HG03060 (cell line): ENCODE results near the gene KDM6B.
"Not testable (repeated sequence)": the region's sequence is repeated elsewhere in the genome, so short reads cannot be mapped to it uniquely, and the experiment has no call there.

Experiments
- ATAC-seq: cut with Tn5 transposase; IDR thresholded peaks from one replicate; pipeline ENCODE4 v1.9.1; 2021; ENCODE audit warnings: low read depth, moderate number of reproducible peaks; ENCODE audit not compliant: unreplicated experiment

KDM6B gene

DNA sequence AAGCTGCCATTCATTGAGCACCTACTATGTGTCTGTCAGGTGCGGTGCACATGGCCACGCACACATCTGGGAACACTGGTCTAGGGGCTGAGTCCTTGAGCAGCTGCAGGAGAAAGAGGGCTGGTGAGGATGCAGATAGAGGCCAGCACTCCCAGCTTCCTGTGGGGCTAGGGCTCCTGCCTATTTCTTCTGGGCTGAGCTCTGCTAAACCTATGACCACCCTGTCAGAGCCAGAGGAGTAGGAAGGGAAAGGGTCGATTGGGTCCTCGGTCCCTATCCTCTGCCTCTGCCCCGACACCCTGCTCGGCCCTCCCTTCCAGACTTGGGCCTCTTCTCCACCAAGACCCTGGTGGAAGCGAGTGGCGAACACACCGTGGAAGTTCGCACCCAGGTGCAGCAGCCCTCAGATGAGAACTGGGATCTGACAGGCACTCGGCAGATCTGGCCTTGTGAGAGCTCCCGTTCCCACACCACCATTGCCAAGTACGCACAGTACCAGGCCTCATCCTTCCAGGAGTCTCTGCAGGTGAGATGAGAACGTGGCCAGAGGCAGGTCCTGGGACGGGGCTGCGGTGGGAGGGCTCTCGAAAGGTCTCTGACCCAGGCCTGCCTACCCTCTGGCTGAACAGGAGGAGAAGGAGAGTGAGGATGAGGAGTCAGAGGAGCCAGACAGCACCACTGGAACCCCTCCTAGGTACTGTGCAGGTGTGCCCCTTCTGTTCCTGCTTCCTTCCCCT, 16.9 kb downstream of the KDM6B start:
- ATAC-seq = no peak

- ATAC-seq = no peak
Observed at GRCh38 chr17:7851438-7852261, 17.6 kb downstream of the KDM6B start.

DNA sequence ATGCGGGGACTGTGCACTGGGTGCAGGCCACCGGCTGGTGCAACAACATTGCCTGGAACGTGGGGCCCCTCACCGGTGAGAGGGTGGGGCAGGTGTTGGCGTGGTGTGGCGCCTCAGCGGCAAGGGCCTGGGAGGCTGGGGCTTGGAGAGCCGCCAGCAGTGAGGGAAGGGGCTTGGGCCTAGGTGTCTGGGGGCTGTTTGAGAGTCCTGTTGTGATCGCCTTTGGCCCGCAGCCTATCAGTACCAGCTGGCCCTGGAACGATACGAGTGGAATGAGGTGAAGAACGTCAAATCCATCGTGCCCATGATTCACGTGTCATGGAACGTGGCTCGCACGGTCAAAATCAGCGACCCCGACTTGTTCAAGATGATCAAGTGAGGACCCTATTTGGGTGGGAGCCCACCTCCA, 18.2 kb downstream of the KDM6B start:
- no peak for ATAC-seq

DNA sequence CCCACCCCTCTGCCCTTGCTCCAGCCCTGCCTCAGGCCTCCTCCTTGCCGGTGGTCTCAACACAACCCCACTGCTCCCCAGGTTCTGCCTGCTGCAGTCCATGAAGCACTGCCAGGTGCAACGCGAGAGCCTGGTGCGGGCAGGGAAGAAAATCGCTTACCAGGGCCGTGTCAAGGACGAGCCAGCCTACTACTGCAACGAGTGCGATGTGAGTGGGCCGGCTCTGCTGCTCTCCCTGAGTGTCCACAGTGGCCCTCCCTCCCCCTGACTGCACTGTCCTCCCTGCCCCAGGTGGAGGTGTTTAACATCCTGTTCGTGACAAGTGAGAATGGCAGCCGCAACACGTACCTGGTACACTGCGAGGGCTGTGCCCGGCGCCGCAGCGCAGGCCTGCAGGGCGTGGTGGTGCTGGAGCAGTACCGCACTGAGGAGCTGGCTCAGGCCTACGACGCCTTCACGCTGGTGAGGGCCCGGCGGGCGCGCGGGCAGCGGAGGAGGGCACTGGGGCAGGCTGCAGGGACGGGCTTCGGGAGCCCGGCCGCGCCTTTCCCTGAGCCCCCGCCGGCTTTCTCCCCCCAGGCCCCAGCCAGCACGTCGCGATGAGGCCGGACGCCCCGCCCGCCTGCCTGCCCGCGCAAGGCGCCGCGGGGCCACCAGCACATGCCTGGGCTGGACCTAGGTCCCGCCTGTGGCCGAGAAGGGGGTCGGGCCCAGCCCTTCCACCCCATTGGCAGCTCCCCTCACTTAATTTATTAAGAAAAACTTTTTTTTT, 19.1 kb downstream of the KDM6B start:
- no peak for ATAC-seq

DNA sequence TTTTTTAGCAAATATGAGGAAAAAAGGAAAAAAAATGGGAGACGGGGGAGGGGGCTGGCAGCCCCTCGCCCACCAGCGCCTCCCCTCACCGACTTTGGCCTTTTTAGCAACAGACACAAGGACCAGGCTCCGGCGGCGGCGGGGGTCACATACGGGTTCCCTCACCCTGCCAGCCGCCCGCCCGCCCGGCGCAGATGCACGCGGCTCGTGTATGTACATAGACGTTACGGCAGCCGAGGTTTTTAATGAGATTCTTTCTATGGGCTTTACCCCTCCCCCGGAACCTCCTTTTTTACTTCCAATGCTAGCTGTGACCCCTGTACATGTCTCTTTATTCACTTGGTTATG, 19.6 kb downstream of the KDM6B start:
- ATAC-seq = no peak

- ATAC-seq = no peak
Observed at GRCh38 chr17:7854078-7854777, 20.2 kb downstream of the KDM6B start.

DNA sequence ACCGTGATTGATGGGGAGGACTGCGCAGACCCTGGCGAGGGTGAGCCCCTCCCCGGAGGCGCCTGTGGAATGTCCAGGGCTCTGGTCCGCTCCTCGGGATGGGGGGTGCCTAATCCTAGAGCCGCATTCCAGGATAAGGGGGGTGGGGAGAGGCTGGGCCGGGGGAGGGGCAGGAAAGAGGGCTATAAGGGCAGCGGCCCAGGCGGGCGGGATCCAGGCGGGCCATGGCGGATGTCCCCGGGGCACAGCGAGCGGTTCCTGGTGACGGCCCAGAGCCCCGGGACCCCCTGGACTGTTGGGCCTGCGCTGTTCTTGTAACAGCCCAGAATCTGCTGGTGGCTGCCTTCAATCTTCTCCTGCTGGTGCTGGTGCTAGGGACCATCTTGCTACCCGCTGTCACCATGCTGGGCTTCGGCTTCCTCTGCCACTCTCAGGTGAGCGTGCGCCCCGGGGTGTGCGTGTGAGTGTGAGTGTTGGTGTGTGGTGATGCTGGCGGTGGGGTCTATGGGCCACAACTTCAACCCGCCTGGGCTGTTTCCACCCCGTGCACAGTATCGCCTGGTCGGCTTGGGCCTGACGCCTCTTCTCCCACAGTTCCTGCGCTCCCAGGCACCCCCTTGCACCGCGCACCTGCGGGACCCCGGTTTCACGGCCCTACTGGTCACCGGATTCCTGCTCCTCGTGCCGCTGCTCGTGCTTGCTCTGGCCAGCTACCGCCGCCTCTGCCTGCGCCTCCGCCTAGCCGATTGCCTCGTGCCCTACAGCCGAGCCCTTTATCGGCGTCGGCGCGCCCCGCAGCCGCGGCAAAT, 21.0 kb downstream of the KDM6B start, which contains the start of gene TMEM88:
TMEM88 (plus strand) TSS at position 216 of the 809 bp plus-strand sequence; CDS start at position 225, 9 bp downstream.
- ATAC-seq = no peak

DNA sequence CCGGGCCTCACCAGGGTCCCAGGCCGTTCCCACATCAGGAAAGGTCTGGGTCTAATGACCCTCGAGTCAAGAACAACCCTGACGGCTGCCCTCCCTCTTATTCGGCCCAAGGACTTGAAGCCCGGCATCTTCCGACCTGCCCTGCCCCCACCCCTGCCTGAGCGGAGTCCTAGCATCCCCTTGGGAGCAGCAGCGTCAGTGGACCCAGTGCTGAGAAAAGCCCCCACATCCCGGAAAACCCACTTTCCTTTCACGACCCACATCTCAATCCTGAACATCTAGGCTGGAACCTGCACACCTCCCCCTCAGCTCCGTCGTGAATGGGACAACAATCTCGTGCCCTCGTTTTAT, 21.6 kb downstream of the KDM6B start:
- ATAC-seq = no peak

GRCh38 chr17:7856011-7856810, 22.2 kb downstream of the KDM6B start:
- no peak for ATAC-seq

GRCh38 chr17:7856811-7857712, 23.0 kb downstream of the KDM6B start, which contains the start of gene NAA38:
NAA38 (minus strand) TSS chr17:7857559; CDS start chr17:7857463, 96 bp downstream.
- peak; percentile 67 for ATAC-seq

GRCh38 chr17:7857713-7858521, 23.9 kb downstream of the KDM6B start, which contains the start of gene CYB5D1:
CYB5D1 (plus strand) TSS chr17:7858003; CDS start chr17:7858135, 132 bp downstream.
- peak; percentile 19 for ATAC-seq

- ATAC-seq = no peak
Observed at GRCh38 chr17:7858522-7858810, 24.4 kb downstream of the KDM6B start.

DNA sequence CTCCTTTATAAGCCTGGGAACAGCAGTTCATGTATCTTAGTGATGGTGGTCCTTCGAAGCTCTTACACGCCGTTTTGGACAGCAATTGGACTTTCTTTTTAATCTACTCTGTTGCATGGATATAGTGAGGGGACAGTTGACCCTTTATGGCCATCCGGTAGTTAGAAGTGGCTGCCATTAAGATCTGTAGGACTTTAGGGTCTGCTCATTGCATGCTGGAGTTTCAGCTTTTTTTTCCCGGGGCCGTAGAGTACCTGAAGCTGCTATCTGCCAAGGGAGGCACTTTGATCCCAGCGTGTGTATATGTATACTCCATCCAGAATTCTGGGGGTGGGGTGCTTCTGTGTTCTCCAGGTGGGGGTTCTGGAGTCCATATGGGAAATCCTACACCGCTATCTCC, 25.0 kb downstream of the KDM6B start:
- ATAC-seq = no peak

DNA sequence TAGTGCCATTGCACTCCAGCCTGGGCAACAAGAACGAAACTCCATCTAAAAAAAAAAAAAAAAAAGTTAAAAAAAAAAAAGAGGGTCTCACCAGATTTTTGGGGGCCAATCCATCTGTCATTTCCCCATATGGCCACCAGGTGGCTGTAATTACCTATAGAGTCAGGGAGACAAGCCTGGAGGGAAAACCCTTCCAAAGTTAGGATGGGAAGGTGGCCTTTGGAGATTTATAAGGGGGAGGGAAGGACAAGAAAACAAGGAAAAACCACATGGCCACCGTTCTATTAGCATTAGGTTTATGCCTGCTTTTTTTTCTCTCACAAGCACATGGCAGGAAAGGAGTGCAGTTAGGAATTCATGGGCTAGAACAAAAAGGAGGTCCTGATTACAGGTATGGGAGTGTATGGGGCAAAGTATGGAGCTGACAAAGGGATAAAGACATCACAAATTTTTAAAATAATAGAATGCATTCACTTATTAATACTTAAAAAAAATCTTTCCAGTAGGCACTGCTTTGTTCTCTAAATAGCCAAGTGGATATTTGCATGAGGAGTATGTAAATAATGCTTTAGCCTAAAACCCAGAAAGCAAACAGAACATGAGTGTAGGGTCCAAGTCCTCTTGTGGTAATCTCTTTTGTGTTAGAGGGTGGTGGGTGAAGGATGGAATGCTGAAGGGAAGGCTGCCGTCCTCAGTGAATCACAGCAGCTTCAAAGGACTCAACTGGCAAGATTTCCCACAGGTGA, 28.8 kb downstream of the KDM6B start:
- no peak for ATAC-seq

- not testable (repeated sequence) for ATAC-seq
Observed at GRCh38 chr17:7864384-7864783, 30.4 kb downstream of the KDM6B start.

GRCh38 chr17:7864995-7865650, 31.1 kb downstream of the KDM6B start:
- ATAC-seq = no peak
